Measurements from ENCODE around the gene SEPTIN8. TPM values are rescaled to one million over a fixed set of nuclear protein-coding genes. Genes with fewer than 3 reads are reported as not detected.

SEPTIN8 gene
- total and polyA plus RNA-seq, 2 of the 8 experiments (the other 6 are each of a cell fraction or from before 2014, with no cell fraction given), result 21.2 to 33.0 TPM

GRCh38 chr5:132760049-132760420 lies 17.0 kb downstream of the SEPTIN8 start:
- H3K79me2 ChIP-seq (ENCODE audit: control insufficient read depth in 1 of 2, insufficient read depth in 2 of 2, low read length in 2 of 2), result no peaks in the 10 kb centered on the region
- H3K23ac ChIP-seq (ENCODE audit: insufficient read length), result no peak overlapping the region
- no peak overlapping the region for H4K8ac ChIP-seq (ENCODE audit: extremely low read depth, insufficient read depth, low read length)
- H3K36me3 ChIP-seq (ENCODE audit: control insufficient read depth in 2 of 4, insufficient read depth in 4 of 4, low read length in 3 of 4), result peaks cover 0 to 3% (median 0%) of the 10 kb centered on the region in 4 experiments; a peak in 3 of 8 replicates
- no peak overlapping the region for H2BK20ac ChIP-seq (ENCODE audit: low read length)
- H2BK5ac ChIP-seq (ENCODE audit: low read depth, low read length), result no peak overlapping the region
- H4K20me1 ChIP-seq (replicated peaks in 1 of 2; ENCODE audit: control insufficient read depth in 1 of 2, insufficient read depth in 2 of 2, low read length in 2 of 2), result peaks cover 0 to 7% of the 10 kb centered on the region in 2 experiments
- H3K4me3 ChIP-seq (ENCODE audit: extremely low read depth in 1 of 4, insufficient read depth in 2 of 4, low read depth in 3 of 4, low read length in 4 of 4), result no peak overlapping the region
- H4K5ac ChIP-seq (ENCODE audit: insufficient read length, low read depth, low read length), result no peak overlapping the region
- H3K56ac ChIP-seq (replicated peaks; ENCODE audit: insufficient read length, low read depth, low read length), result no peak overlapping the region
- H2BK120ac ChIP-seq (replicated peaks; ENCODE audit: low read depth, low read length), result no peak overlapping the region
- H3K4ac ChIP-seq (replicated peaks; ENCODE audit: insufficient read length, low read depth, low read length), result no peak overlapping the region
- WGBS, 2 experiments (ENCODE audit: extremely low coverage in 1 of 2, insufficient coverage in 1 of 2, insufficient read length in 1 of 2, insufficient replicate concordance in 2 of 2, low coverage in 1 of 2, low lambda C conversion rate in 2 of 2, missing lambda C conversion rate in 1 of 2), result 92% methylated on average over 12 of the region's 12 CpGs; no CpG with 5 or more reads in 1 of the 2 experiments
- no peak overlapping the region for H2AFZ ChIP-seq (ENCODE audit: low read length)
- H4K91ac ChIP-seq (replicated peaks; ENCODE audit: insufficient read length, low read length), result no peak overlapping the region
- CTCF ChIA-PET (ENCODE audit: partially characterized antibody), result interaction anchor here (1.0 to 18.2 kb wide), 2 partner anchors 10 to 66 kb away, joined by 5 to 322 read pairs; partner anchors contain the start of gene SHROOM1
- no peak overlapping the region for H2BK12ac ChIP-seq (ENCODE audit: low read depth, low read length)
- H3K4me2 ChIP-seq (ENCODE audit: insufficient read depth in 1 of 2, low read depth in 2 of 2, low read length in 2 of 2), result no peak overlapping the region
- H2AK5ac ChIP-seq (ENCODE audit: low read depth, low read length), result no peak overlapping the region
- H3K4me1 ChIP-seq (replicated peaks in 1 of 4; ENCODE audit: control insufficient read depth in 3 of 4, insufficient read depth in 4 of 4, low read length in 3 of 4), result peaks cover 0 to 4% (median 1%) of the 10 kb centered on the region in 4 experiments; a peak in 2 of 7 replicates
- no peaks in the 10 kb centered on the region for H3K79me1 ChIP-seq (ENCODE audit: low read depth, low read length)
- TF ChIP-seq NANOG (IDR thresholded peaks at IDR 0.05; ENCODE audit: insufficient read depth, low read depth, low read length, poor library complexity, severe bottlenecking) (no peak), SAP30 (IDR thresholded peaks at IDR 0.05; ENCODE audit: insufficient read depth, insufficient replicate concordance, low read length) (no peak), MAFK (IDR thresholded peaks at IDR 0.05; ENCODE audit: low read depth, low read length) (no peak), SIN3A (conservative IDR thresholded peaks at IDR 0.05 in 1 of 2, IDR thresholded peaks at IDR 0.05 in 1 of 2; ENCODE audit: low read depth in 1 of 2, low read length in 2 of 2) (no peak), RXRA (IDR thresholded peaks at IDR 0.05; ENCODE audit: insufficient read depth, low read depth, low read length) (no peak), ASH2L (IDR thresholded peaks at IDR 0.05; ENCODE audit: low read length) (no peak), TCF12 (IDR thresholded peaks at IDR 0.05; ENCODE audit: low read depth, low read length) (no peak), TAF1 (IDR thresholded peaks at IDR 0.05; ENCODE audit: low read depth, low read length) (no peak), BACH1 (IDR thresholded peaks at IDR 0.05; ENCODE audit: low read length) (no peak)
- H3K27me3 ChIP-seq (replicated peaks in 1 of 4; ENCODE audit: control insufficient read depth in 3 of 4, extremely low read depth in 1 of 4, insufficient read depth in 3 of 4, low read length in 3 of 4), result no peaks in the 10 kb centered on the region
- DNase-seq (ENCODE audit: low read depth in 1 of 2, low spot score in 2 of 2) (peak in 1 of 2 experiments; percentile 32), FAIRE-seq (no peak)
- H3K23me2 ChIP-seq (ENCODE audit: low read depth, low read length), result no peaks in the 10 kb centered on the region
- POLR2A ChIA-PET (ENCODE audit: partially characterized antibody), result interaction anchor here (1.3 to 2.0 kb wide), 2 partner anchors 13 to 16 kb away, joined by 4 to 5 read pairs; partner anchors contain the start of gene CCNI2
- no peak overlapping the region for H3K18ac ChIP-seq (ENCODE audit: extremely low read depth, low read length)
- H3K9me3 ChIP-seq (ENCODE audit: insufficient read depth in 2 of 2, low read depth in 1 of 2, low read length in 1 of 2), result no peaks in the 10 kb centered on the region
- H3K9ac ChIP-seq (replicated peaks in 1 of 4; ENCODE audit: extremely low read depth in 1 of 4, low read depth in 3 of 4, low read length in 3 of 4), result no peak overlapping the region
- H3K14ac ChIP-seq (ENCODE audit: insufficient read length), result no peak overlapping the region
- H2BK15ac ChIP-seq (ENCODE audit: low read length), result no peak overlapping the region
- no peak overlapping the region for H3K27ac ChIP-seq (ENCODE audit: low read depth, low read length)

Data from H1 (cell line).